GM19397 (cell line): Measurements from ENCODE around the gene GLRX3.

Experiments used
- ATAC-seq: cut with Tn5 transposase; IDR thresholded peaks from one replicate; pipeline ENCODE4 v1.9.1; 2021; ENCODE audit warnings: mild to moderate bottlenecking, moderate library complexity; ENCODE audit not compliant: unreplicated experiment

GLRX3 gene

DNA sequence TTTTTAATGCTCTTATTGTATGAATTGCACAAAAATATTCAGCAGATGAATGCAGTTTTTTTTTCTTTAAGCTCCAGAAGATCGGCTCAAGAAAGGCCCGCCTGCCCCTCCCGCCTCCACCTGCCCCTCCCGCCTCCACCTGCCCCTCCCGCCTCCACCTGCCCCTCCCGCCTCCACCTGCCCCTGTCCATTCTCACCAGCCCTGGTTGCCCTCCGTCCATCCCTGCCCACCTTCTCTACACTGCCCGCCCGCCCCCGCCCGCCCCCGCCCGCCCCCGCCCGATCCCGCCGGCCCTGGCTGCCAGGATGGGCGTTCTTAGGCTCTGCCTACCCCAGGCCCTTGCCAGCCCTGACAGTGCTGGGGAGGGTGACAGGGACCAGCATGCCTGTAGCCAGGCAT lies 67.4 kb downstream of the GLRX3 start:
- ATAC-seq, result no peak

DNA sequence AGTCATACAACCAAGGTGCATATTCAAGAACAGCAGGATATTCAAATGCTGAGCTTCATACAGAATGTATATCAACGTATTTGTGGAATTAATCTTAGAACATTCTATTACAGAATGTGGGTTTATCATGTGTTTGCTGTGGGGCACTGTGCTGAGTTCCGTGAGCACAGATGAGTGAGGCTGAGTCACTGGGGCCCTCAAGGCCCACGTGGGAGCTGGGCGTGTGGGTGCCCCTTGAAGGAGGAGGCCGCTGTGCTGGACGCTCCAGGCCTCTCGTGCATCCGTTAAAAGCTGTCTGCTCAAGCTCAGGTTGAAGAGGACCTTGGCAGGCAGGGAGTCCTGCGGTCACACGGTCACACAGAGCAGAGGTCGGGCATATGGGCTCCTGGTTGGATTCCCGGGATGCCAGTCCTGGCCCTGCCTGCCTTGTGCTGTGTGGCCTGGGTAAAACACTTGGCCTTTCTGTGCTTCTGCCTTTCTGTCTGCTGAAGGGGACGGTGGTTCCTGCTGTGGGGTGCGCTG lies 70.1 kb downstream of the GLRX3 start:
- no peak for ATAC-seq

DNA sequence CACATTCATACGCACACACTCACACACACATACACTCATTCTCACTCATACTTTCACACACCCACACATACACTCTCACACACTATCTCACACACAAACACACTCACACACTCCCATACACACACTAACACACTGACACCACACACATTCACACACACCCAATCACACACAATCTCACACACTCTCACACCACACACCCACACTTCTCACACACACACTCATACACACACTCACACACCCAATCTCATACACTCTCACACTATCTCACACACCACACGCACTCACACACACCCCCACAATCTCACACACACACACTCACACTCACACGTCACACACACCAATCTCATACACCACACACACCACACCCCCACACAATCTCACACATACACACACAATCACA lies 71.0 kb downstream of the GLRX3 start:
- no peak for ATAC-seq

DNA sequence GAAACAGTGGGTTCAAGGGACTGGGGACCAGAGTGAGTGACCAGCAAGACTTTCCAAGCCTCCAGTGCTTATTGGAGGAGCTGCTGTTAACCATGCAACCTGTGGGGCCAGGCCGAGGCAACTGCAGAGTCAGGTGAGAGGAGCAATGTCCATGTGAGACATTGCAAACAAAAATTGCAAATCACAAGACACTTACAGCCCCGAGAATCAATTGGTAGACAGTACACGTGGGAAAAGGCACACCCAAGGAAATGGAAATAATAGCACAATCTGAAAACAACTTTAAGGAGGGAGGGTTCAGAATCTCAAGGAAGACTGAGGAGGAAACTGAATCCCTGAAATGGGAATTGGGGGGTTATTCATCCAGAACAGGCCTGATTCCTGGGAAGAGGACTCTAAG lies 72.6 kb downstream of the GLRX3 start:
- ATAC-seq, result no peak

DNA sequence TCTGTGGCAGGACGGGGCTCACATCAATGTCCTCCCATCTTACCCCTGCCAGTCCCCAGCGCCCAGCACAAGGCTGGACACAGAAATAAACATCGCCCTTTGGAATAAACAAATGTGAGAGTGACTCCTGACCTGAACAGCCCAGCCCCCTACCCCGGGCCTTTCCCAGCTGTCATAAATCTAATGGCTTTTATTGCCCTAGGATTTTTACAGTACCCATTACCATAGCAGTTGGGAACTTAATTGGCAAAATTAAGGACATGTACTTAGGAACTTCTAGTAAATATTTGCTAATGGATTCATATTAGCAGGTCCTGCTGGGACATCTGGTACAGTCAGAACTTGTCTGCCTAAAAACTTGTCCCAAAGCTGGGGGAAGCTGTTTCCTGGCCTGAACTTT lies 76.6 kb downstream of the GLRX3 start:
- ATAC-seq, result no peak

DNA sequence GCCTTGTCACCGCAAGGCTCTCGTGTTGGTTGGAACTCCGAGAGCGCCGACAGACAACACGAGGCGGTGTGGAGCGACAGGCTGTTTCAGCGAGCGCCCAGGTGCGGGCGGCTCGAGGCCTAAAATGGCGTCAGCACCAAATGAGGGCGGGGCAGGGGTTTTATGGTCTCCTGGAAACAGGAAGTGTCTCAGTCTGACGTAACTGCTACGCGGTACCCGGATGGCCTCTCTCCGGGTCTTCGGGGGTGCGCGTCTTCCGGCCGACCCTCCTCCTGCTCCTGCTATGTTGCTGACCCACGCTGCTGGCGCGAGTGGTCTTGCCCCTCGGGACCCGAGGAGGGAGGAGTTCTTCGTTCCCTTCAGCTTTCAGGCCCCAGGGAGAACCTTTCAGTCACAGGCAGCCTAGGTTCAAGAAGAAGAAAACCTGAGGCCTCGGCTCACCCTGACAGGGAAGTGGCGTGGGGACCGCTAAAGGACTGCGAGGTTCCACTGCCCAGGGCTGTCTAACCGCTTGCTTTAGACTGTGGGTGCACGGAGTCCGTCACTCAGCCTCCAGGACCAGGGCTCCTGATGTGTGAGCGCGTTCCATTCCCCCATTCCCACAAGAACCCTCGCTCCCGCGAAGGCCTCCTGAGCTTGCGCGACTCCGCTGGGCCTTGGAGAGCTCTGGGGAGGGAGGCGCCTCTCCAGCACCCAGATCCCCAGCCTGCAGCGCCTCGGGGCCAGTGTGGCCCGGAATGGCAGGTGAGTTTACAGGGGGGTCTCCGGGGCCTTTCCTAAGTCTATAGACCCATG lies 77.3 kb downstream of the GLRX3 start:
- ATAC-seq, result no peak

DNA sequence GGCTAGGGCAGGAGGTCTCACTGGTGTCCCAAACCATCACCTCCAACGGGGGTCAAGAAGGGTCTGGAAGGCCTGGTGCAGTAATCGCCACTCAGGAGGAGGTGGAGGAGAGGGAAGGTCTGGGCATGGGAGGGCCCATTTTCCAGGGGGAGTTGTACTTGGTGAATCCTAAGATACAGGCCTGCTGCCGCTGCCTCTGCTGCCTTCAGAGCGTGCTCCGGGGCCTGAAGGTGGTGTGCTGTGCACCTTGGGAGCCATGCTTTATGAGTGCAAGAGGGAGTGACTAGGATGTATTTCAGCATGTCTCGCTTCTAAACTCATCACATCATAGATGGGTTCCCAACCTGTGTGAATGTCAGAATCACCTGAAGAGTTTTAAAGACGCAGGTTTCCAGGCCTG lies 78.2 kb downstream of the GLRX3 start:
- no peak for ATAC-seq

DNA sequence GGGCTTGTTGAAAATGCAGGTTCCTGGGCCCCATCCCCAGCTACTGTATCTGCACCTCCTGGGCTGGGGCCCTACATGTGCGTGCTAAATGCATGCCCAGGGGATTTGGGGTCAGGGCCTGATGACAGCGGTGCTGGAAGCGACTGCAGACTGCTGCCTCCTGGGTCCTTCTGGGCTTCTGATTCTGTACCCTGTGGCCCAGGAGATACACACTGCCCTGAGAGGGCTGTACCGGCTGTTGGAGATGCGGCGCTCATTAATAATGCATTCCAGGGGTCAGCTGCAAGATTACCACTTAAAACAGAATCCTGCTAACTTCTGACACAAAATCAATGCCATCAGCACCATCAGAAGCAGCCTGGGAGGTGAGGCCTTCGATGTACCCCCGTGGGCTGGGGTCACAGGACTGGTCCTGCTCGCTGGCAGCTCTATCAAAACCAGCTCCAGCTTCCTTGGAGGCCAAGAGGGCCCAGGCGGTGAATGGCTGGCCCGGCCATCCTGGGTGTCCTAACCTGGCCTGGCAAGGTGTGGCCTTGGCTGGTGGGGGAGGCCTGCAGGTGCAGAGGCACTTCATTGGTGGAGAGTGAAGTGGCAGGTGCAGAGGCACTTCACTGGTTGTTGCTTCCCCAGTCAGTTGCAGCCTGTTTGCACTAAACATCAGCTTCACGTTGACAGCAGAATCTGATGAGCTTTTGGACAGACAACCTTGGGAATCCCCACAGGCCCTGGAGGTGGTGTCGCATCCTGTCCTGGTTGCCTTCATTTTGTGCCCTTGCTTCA lies 79.2 kb downstream of the GLRX3 start:
- no peak for ATAC-seq

DNA sequence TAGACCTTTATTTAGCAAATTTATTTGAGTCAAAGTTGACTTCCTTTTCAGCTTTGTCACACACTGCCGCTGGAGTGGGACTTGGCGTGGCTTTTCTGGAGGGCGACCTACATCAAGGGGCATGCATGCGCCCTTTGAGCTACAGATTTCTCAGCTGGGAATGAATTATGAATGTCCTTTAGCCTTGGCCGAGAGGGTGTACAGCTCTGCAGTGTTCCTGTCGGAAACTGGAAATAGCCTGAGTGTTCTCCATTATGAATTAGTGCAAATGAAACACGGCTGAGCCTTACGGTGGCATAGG lies 79.7 kb downstream of the GLRX3 start:
- ATAC-seq, result no peak

DNA sequence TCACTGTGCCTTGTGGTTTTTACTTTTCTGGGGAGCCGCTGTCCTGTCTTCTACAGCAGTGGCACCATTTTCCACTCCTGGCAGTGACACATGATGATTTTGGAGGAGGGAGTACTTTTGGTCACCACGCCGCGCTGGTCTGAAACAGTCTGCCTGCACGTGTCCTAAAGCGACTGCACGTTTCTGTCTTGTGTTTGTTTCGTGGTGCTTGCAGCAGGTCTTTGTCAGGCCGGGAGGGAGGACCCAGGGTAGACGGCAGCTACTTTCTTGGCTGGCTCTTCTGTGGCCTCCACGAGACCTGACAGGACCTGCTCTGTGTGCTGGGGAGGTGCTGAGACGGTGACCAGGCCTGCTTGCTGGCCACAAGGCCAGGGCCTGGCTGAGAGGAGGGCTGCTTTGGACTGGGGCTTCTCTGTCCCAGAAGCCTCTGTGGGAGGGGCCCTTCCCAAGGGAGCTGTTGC lies 82.0 kb downstream of the GLRX3 start:
- ATAC-seq, result no peak

DNA sequence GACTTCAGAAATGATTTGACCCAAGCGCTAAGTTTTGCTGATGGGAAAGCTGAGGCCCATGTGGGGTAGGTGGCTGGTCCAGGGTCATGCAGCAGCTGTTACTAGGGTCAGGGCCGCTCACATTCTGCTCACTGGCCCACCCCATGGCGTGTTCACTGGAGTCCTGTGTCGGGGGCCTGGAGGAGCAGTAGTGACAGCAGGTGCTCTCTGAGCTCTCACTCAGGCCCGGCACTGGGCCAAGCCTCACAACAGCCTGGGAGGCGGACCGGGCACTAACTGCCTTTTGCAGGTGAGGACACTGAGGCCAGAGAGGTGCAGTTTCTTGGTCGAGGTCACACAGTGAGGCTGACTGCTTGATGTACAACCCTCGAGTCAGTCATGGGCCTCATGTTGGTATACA lies 82.7 kb downstream of the GLRX3 start:
- no peak for ATAC-seq

DNA sequence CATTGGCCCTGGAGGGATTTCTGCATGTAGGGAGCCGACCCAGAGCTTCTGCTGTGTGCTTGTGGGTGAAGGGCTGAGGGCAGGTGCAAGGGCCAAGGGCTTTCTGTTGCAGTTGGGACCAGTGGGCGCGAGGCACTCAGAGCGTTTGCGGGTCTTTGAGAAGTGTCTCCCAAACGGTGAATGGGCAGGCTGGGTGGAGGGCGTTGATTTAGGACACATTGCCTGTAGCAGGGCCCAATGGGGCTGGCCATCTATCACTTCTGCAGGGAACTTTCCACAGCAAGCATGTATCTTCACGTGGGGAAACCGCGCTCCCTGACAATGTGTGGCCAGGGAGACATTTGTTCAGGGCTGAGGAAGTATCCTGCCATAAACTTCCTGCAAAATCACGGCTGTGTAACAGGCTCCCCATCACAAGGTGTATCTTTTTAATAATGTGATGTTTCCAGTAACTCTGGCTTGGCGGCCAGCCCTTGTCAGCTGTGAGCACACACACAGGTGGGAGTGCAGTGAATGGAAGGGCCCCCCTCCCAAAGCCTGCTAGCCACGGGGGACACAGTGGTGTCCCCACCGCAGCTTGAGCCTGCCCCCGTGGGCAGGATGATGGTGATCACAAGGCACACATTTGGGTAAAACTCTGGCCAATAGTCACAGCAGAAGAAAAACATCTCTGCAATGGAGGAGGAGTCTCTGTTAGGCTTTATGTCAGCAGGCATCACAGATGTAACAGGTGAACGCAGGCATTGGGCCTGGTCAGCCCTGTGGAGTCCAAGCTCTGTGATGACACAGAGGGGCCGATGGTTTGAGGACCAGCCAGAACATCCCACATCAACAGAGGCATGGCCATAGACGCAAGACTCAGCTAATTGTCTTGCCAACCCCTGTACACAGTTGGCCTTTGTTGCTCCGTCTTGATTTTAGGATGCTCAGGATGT lies 84.3 kb downstream of the GLRX3 start:
- ATAC-seq, result no peak

DNA sequence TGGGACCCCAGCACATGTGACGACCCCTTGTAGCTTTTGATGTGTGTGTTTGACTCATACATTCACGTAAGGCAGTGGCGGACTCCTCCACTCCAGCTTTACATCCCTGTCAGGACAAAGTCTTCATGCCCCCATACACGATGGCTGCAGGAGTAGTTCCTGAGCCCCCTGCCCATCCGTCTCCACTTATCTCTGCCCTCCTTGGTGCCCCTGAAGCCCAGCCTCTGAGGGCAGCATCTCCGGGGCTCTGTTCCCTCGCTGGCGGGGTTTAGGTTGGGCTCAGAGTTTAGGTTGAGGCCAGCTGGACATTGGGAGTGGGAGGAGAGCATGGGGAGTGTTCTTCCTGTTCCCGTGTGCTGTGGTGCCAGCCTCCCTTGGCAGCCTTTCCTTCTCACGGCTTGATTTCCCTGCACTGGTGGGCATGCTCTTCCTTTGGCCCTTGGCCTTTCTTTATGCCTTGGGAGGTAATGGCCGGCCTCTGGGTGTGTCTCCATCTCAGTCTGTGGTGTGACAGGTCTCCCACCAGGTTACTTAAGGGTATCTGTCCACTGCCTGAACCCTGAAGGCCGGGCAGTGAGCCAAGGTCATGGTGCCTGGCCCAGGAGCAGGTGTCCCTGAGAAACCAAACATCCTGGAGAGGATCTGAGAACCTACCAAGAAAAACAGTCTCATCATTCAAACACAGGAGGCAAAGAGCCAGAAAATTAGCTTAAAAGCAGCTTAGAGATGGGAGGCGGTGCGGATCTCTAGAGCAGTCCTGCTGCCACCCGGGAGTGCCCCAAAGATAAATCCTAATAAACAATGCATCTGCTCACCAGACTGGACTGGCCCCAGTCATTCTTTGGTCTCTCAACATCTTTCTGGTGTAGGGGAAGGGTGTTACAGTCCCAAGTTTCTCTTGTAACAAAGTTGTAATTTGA lies 85.5 kb downstream of the GLRX3 start:
- no peak for ATAC-seq

DNA sequence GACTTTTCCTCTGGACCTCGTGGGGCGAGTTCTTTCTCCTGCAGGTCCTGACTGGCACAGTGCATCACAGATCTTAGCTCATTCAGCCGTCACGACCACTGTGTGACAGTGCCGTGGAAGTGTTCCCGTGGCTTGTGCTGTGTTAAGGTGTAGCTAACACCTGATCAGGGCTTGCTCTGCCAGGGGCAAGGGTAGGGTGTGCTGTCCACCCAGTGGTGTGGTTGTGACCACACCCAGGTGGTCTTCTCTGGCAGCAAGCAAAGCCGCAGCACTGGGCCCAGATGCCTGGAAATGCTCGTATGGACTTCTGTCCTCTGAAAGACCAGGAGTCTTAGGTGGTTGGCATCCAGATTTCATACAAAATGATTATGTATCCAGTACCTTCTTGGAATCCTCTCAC lies 86.2 kb downstream of the GLRX3 start:
- no peak for ATAC-seq

DNA sequence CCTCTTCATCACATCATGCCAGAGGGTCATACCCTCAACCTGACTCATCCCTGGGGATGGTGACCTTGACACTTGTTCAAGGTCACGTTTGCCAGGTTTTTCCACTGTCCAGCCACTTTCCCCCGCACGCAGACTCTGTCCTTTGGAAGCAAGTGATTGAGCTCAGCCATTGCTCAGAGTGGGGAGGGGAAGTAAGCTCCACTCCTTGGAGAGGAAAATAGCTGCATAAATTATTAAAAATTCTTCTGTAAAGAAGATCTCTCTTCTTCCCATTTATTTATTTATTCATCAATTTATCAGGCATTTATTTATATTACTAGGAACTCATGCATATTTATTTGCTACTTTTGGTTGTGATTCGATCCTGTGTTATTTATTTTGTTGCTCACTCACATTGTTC lies 88.0 kb downstream of the GLRX3 start:
- ATAC-seq, result no peak

DNA sequence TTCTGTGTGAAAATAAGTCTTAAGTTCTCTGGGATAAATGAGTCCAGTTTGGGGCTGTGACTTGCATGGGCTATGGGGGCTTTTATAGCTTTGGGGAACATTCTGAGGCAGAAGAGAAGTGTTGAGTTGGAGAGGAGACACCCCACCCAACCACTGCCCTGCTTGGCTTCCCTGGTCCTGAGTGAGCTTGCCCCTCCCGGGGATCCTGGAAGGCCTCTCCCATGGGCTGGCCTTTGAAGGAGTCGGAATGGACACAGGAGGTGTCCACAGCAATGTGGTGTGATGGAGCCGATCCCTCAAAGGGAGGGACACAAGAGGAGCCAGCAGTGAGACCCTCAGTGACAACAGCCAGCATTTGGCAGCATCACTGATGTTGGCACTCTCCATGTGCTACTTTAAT lies 89.8 kb downstream of the GLRX3 start:
- ATAC-seq, result no peak

DNA sequence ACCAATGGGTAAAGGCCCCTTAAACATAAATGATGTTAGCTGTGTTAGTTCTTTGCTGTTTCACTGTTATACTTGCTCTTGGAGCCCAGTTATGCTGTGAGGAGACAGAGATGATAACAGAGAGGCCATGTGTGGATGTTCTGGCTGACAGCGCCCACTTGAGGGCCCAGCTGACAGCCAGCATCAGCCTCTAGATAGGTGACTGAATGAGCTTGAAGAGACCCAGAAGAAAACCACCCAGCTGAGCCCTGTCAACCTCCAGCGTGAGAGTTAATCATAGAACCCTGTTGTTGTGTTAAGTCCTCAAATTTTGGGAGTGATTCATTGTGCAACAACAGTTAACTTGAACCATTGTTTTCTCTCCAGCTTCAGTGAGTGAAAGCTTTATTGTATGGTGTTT lies 91.7 kb downstream of the GLRX3 start:
- ATAC-seq, result no peak
